Pancreas (tissue), 10 donors: ENCODE results near the gene EML6. TPM values are rescaled to one million over a fixed set of nuclear protein-coding genes. Genes with fewer than 3 reads are reported as not detected.
A peak's percentile ranks its signal among the peaks of the same experiment; 100 is the strongest.

Experiments
- ATAC-seq, 4 donors: fragments of 200-7000 bp; cut with Tn5 transposase; one replicate each; pipeline versions ENCODE4 v1.8.0 to v1.9.1; 2020; ENCODE audit warnings: mild to moderate bottlenecking in 4 of 4, moderate library complexity in 4 of 4
- DNase-seq, 6 donors: peaks; one replicate each; pipeline ENCODE4 v3.0.0-alpha.2; 2020
- FAIRE-seq: peaks from 2 replicates; lab custom pipeline; 2012; peaks lifted over from hg19 to GRCh38; lab: Jason Lieb, UNC
- H3K27ac ChIP-seq, 4 donors: fragments of 200-600 bp; sonication (generic); 1 replicate in 3 of 4; 2 replicates in 1 of 4; pipeline versions ENCODE4 v1.5.0 to v1.8.0; 2020
- H3K27me3 ChIP-seq, 4 donors: fragments of 200-600 bp; one replicate each; pipeline ENCODE4 v1.8.0; 2021
- H3K36me3 ChIP-seq, 3 donors: fragments of 200-600 bp; sonication (generic) in 1 of 3; one replicate each; pipeline versions ENCODE4 v1.5.0 to v1.8.0; 2020 to 2021
- H3K4me1 ChIP-seq, 3 donors: fragments of 200-600 bp; one replicate each; pipeline ENCODE4 v1.8.0; 2021
- H3K4me3 ChIP-seq, 4 donors: fragments of 200-600 bp; sonication (generic) in 2 of 4; one replicate each; pipeline versions ENCODE4 v1.5.0 to v1.8.0; 2020 to 2021
- H3K9me3 ChIP-seq, 4 donors: fragments of 200-600 bp; one replicate each; pipeline ENCODE4 v1.8.0; 2021
- CTCF ChIP-seq, 4 donors: fragments of 200-600 bp; sonication (generic) in 3 of 4; IDR thresholded peaks; one replicate each; pipeline versions ENCODE4 v1.5.0 to v1.8.0; 2021; ENCODE audit warnings: antibody characterized with exemption in 4 of 4
- WGBS, 2 donors: extraction: QIAGEN DNeasy Blood & Tissue Kit; methylation state at CpG; one replicate each; pipeline ENCODE4 v1.1.7; 2013; 5-methylcytosine and 5-hydroxymethylcytosine counted together
- intact Hi-C, 3 donors: fragments of 100-400 bp; cut with DNase I; formaldehyde crosslinking; loops; one replicate each; pipeline versions ENCODE4 v1.11.1 to v1.14.2; 2022
- polyA plus RNA-seq, 2 donors: library from polyadenylated mRNA; stranded (reverse); fragments of 200-250 nt; gene quantifications; one replicate each; pipeline ENCODE4 v1.2.3, GENCODE V29; 2013
- total RNA-seq, 6 donors: library from RNA; stranded (reverse); fragmentation: NEBNext Ultra II Directional in 4 of 6; extraction: Animal tissue kit (Norgen Biotek cat#: 25700) in 4 of 6; gene quantifications; one replicate each; pipeline versions ENCODE4 v1.2.1 to v1.2.4, GENCODE V29; 2021 to 2023
- donor health status: healthy with polysubstance abuse.
- donor health status: DM: no; HTN: no; CAD: no; lungs with moderate emphysema.
- donor health status: DM: no; HTN: no; CAD: no.
- donor health status: control.
- donor health status: control.
- donor health status: Bipolar disorder and iron deficiency.
- donor health status: DM: yes; HTN: yes; CAD: no.
- donor health status: DM: no; HTN: no; CAD: no.
- donor health status: DM: no; HTN: no; CAD: no.
- donor health status: DM: yes; HTN: yes; CAD: no.

Gene EML6
- total and polyA plus RNA-seq, 8 donors, result 1.2 to 4.9 (median 2.2) TPM

DNA sequence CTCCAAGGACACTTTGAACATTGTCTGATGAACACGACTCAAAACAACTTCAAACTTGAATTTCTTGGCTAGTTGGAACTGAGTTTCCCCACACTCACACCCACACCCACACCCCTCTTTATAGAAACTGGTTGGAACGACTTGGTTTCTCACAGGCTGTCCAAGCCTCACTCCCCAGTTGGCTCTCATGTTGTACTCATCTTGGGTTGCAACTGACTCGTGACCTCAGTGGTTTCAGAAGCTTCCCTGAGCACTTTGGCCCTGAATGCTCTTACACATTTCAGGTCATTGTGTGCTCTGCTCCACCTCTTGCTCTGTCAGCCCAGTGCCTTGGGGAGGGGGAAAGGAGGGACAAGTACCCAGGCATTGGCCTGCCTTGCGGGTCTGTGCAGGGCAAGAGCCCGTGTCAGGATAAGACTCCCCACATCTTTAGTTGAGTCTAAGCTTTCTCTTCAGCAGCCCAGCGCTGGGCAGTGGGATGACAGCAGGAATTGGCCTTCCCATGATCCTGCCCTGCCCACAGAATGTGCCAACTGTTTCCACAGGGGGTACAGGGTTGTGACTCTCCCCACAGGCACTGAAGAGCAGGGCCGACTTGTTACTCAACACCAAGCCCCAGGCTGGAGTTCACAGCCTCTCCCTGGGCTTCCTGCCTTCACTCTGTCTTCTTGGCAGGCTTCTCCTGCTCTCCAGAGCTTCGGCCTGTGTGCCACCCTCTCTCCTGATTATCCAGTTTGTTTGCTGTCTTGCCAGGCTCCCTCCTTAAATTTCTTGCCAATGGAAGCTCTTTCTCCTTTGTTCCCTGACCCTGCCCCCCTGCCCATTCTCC is 222.1 kb downstream of the EML6 start:
- Histone ChIP-seq H3K27me3 (no peaks in the 10 kb centered on the region), H3K4me1 (no peaks in the 10 kb centered on the region), H3K4me3 (no peak overlapping the region), H3K9me3 (no peaks in the 10 kb centered on the region), H3K36me3 (no peaks in the 10 kb centered on the region), H3K27ac (no peak overlapping the region)
- TF ChIP-seq CTCF (IDR thresholded peaks at IDR 0.05), result no peak
- ATAC-seq, result peak; percentile 73 to 82 (median 76)
- intact Hi-C loops, result no loop called here
- peak in 1 of 6 donors; percentile 11 for DNase-seq
- 67 to 68% methylated on average over 8 of the region's 8 CpGs for WGBS, 2 donors
- no peak for FAIRE-seq

DNA sequence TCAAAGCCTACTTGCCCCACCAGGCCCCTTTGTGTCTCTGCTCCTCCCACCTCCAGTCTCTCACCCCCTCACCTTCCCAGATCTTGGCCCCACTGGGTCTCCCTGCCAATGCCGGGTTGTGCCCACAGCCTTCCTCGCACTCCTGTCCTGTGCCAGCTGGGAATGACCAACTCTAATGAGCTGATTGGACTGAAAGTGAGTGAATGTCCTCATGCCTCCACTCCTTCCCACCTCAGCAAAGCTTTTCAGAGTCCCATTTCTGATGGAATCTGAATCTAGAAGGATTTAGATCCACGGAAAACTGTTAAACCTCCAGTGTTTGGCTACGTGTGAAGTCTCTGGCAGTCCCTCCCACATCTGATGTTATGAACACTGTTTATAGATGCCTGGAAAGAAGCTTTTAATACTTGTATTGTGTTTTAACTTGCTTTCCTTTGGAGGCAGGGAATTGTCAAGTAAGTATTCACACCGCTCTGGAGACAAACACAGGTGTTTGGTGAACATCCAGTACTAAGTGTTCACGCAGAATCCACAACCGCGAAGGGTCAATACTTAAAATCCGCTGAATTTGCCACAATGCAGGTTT is 222.9 kb downstream of the EML6 start:
- Histone ChIP-seq H3K4me3 (no peak overlapping the region), H3K4me1 (no peaks in the 10 kb centered on the region), H3K27me3 (no peaks in the 10 kb centered on the region), H3K36me3 (no peaks in the 10 kb centered on the region), H3K9me3 (no peaks in the 10 kb centered on the region), H3K27ac (no peak overlapping the region)
- 73 to 77% methylated on average over 9 of the region's 9 CpGs for WGBS, 2 donors
- FAIRE-seq, result no peak
- intact Hi-C loops, result no loop called here
- DNase-seq, result no peak
- TF ChIP-seq CTCF (IDR thresholded peaks at IDR 0.05), result no peak
- peak in 3 of 4 donors; percentile 25 to 57 (median 27) for ATAC-seq

DNA sequence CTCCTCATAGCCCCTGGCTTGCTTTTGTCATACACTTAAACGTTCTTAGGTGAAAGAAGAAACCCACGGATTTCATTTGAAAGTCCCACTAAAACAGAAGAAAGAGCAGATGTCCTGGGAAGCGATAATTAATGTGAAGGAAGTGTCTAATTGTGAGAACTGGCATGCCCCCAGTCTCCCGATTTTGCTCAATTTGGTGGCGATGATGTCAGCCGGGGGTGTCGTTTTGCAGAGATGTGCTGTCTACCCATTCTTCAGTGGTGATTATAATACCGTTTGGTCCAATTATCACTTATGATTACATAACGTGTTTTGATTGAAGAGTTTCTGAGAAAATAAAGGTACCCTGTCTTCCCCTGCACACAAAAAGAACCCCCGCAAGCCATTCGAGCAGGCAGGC is 223.7 kb downstream of the EML6 start:
- no peak overlapping the region for H3K27ac ChIP-seq
- no peak for DNase-seq
- no peak overlapping the region for H3K4me3 ChIP-seq
- WGBS, 2 donors, result 71 to 72% methylated on average over 11 of the region's 11 CpGs
- TF ChIP-seq CTCF (IDR thresholded peaks at IDR 0.05), result no peak
- intact Hi-C loops, result no loop called here
- no peak for FAIRE-seq
- H3K27me3 ChIP-seq, result no peaks in the 10 kb centered on the region
- ATAC-seq, result no peak
- no peaks in the 10 kb centered on the region for H3K4me1 ChIP-seq
- no peaks in the 10 kb centered on the region for H3K9me3 ChIP-seq
- H3K36me3 ChIP-seq, result no peaks in the 10 kb centered on the region

GRCh38 chr2:54947646-54948045 is 224.2 kb downstream of the EML6 start:
- FAIRE-seq, result no peak
- no peak for TF ChIP-seq CTCF (IDR thresholded peaks at IDR 0.05)
- intact Hi-C loops, result no loop called here
- H3K36me3 ChIP-seq, result no peaks in the 10 kb centered on the region
- H3K27me3 ChIP-seq, result no peaks in the 10 kb centered on the region
- H3K9me3 ChIP-seq, result no peaks in the 10 kb centered on the region
- no peak overlapping the region for H3K27ac ChIP-seq
- 60 to 71% methylated on average over 9 of the region's 9 CpGs for WGBS, 2 donors
- DNase-seq, result no peak
- H3K4me3 ChIP-seq, result no peak overlapping the region
- H3K4me1 ChIP-seq, result no peaks in the 10 kb centered on the region
- no peak for ATAC-seq

GRCh38 chr2:54948120-54948519 is 224.7 kb downstream of the EML6 start:
- H3K4me1 ChIP-seq, result no peaks in the 10 kb centered on the region
- no peak overlapping the region for H3K27ac ChIP-seq
- 85 to 89% methylated on average over 12 of the region's 12 CpGs for whole genome bisulfite sequencing, 2 donors
- H3K27me3 ChIP-seq, result no peaks in the 10 kb centered on the region
- ATAC-seq (no peak), DNase-seq (no peak), FAIRE-seq (no peak)
- no peaks in the 10 kb centered on the region for H3K36me3 ChIP-seq
- no peak overlapping the region for H3K4me3 ChIP-seq
- no peaks in the 10 kb centered on the region for H3K9me3 ChIP-seq
- TF ChIP-seq CTCF (IDR thresholded peaks at IDR 0.05), result no peak
- intact Hi-C loops, result no loop called here
